Adrenal gland (tissue), 12 donors: Measurements from ENCODE around the gene KCNK15. TPM values are rescaled to one million over a fixed set of nuclear protein-coding genes. Genes with fewer than 3 reads are reported as not detected.

ENCODE experiments used
- DNase-seq, 7 donors: peaks; one replicate each; pipeline ENCODE4 v3.0.0-alpha.2; 2019 to 2020
- H3K27ac ChIP-seq, 5 donors: fragments of 200-600 bp; sonication (generic) in 4 of 5; 1 replicate in 3 of 5; 2 replicates in 2 of 5; pipeline versions ENCODE4 v1.5.1 to v1.8.0; 2016 to 2020; ENCODE audit warnings: mild to moderate bottlenecking in 1 of 5
- H3K27me3 ChIP-seq: fragments of 200-600 bp; 2 replicates; pipeline ENCODE4 v1.8.0; 2021
- H3K36me3 ChIP-seq, 2 donors: fragments of 200-600 bp; replicated peaks in 1 of 2; 1 replicate in 1 of 2; 2 replicates in 1 of 2; pipeline versions ENCODE4 v1.5.1 to v1.8.0; 2018 to 2022
- H3K4me1 ChIP-seq, 2 donors: fragments of 200-600 bp; replicated peaks in 1 of 2; 1 replicate in 1 of 2; 2 replicates in 1 of 2; pipeline versions ENCODE4 v1.5.1 to v1.8.0; 2018 to 2021
- H3K4me3 ChIP-seq, 4 donors: fragments of 200-600 bp; sonication (generic) in 3 of 4; one replicate each; pipeline ENCODE4 v1.5.1; 2016 to 2018
- H3K9me3 ChIP-seq, 3 donors: fragments of 200-600 bp; sonication (generic) in 1 of 3; replicated peaks in 1 of 3; 1 replicate in 2 of 3; 2 replicates in 1 of 3; pipeline versions ENCODE4 v1.5.1 to v1.8.0; 2016 to 2021
- CTCF ChIP-seq, 6 experiments: fragments of 450-650 bp in 4 of 6; fragments of 200-600 bp in 2 of 6; sonication (generic) in 1 of 6; IDR thresholded peaks; 1 replicate in 5 of 6; 2 replicates in 1 of 6; pipeline versions ENCODE4 v1.5.1 to v1.8.0; 2016 to 2021; ENCODE audit warnings: antibody characterized with exemption in 6 of 6, mild to moderate bottlenecking in 2 of 6, moderate library complexity in 1 of 6
- POLR2A ChIP-seq, 2 donors: fragments of 450-650 bp; IDR thresholded peaks; one replicate each; pipeline ENCODE4 v1.6.1; 2017; ENCODE audit warnings: antibody characterized with exemption in 2 of 2, mild to moderate bottlenecking in 2 of 2, moderate library complexity in 1 of 2
- WGBS, 4 donors: extraction: QIAGEN DNeasy Blood & Tissue Kit in 2 of 4; methylation state at CpG; one replicate each; pipeline versions ENCODE4 v1.1.5 to v1.1.7; 2013 to 2017; 5-methylcytosine and 5-hydroxymethylcytosine counted together
- intact Hi-C, 2 donors: fragments of 100-400 bp; cut with DNase I; formaldehyde crosslinking; loops; one replicate each; pipeline versions ENCODE4 v1.14.1 to v1.15.0; 2022 to 2023
- polyA plus RNA-seq, 3 donors: library from polyadenylated mRNA; stranded (reverse); fragments of 200-250 nt in 2 of 3; fragments of 350-450 nt in 1 of 3; fragmentation: Illumina TruSeq in 1 of 3; extraction: RNeasy Lipid Tissue Mini Kit (QIAGEN cat#74804) in 1 of 3; gene quantifications; one replicate each; pipeline ENCODE4 v1.2.3, GENCODE V29; 2013 to 2014
- total RNA-seq, 9 donors: library from RNA; depleted of rRNA in 4 of 9; stranded (reverse); fragments of >200 nt in 4 of 9; fragments of 120-200 nt in 1 of 9; fragmentation: NEBNext Ultra II Directional in 1 of 9; extraction: Animal tissue kit (Norgen Biotek cat#: 25700) in 1 of 9; gene quantifications; one replicate each; pipeline versions ENCODE4 v1.1.0 to v1.2.4, GENCODE V29; 2013 to 2023
- donor health status: healthy with polysubstance abuse.
- donor health status: Bipolar disorder and iron deficiency.
- donor health status: DM: yes; HTN: yes; CAD: no.
- donor health status: DM: no; HTN: no; CAD: no.
- donor health status: DM: no; HTN: no; CAD: no.
- donor health status: DM: yes; HTN: yes; CAD: no.

The KCNK15 gene
- total and polyA plus RNA-seq, 12 donors: 0.42 to 11.0 (median 1.4) TPM

- DNase-seq: peak in 1 of 7 donors; percentile 31
- 34 to 67% (median 52%) methylated on average over 17 to 73 of the region's 73 CpGs for WGBS, 4 donors
- Histone ChIP-seq H3K4me1 (peaks cover 6 to 23% of the 10 kb centered on the region in 2 donors), H3K9me3 (no peaks in the 10 kb centered on the region), H3K27me3 (peaks cover 11% of the 10 kb centered on the region), H3K4me3 (no peak overlapping the region), H3K27ac (no peak overlapping the region), H3K36me3 (no peaks in the 10 kb centered on the region)
- intact Hi-C loops: loop anchor here in 1 of 2 donors (5.0 kb wide), 1 partner anchor 117 kb away; no protein-coding TSS in a partner anchor
- TF ChIP-seq POLR2A (IDR thresholded peaks at IDR 0.05) (no peak), CTCF (IDR thresholded peaks at IDR 0.05) (no peak)
Observed at GRCh38 chr20:44750081-44750805, 4.6 kb downstream of the KCNK15 start.

GRCh38 chr20:44752099-44752931 is 6.7 kb downstream of the KCNK15 start:
- TF ChIP-seq CTCF (IDR thresholded peaks at IDR 0.05) (no peak), POLR2A (IDR thresholded peaks at IDR 0.05) (no peak)
- intact Hi-C loops: loop anchor here in 1 of 2 donors (5.0 kb wide), 1 partner anchor 115 kb away; no protein-coding TSS in a partner anchor
- H3K27ac ChIP-seq: no peak overlapping the region
- WGBS, 4 donors: 70 to 73% (median 72%) methylated on average over 13 to 17 of the region's 17 CpGs
- no peak overlapping the region for H3K4me3 ChIP-seq
- no peaks in the 10 kb centered on the region for H3K9me3 ChIP-seq
- H3K4me1 ChIP-seq: peaks cover 0 to 6% of the 10 kb centered on the region in 2 donors
- H3K36me3 ChIP-seq: no peaks in the 10 kb centered on the region
- peaks cover 11% of the 10 kb centered on the region for H3K27me3 ChIP-seq
- DNase-seq: no peak

- no peaks in the 10 kb centered on the region for H3K9me3 ChIP-seq
- no peak for DNase-seq
- H3K4me3 ChIP-seq: no peak overlapping the region
- H3K27me3 ChIP-seq: peaks cover 11% of the 10 kb centered on the region
- H3K4me1 ChIP-seq: no peaks in the 10 kb centered on the region
- intact Hi-C loops: loop anchor here in 1 of 2 donors (5.0 kb wide), 1 partner anchor 113 kb away; no protein-coding TSS in a partner anchor
- TF ChIP-seq POLR2A (IDR thresholded peaks at IDR 0.05) (no peak), CTCF (IDR thresholded peaks at IDR 0.05) (no peak)
- H3K27ac ChIP-seq: no peak overlapping the region
- H3K36me3 ChIP-seq: no peaks in the 10 kb centered on the region
- 69 to 76% (median 75%) methylated on average over 6 to 7 of the region's 7 CpGs for WGBS, 4 donors
Observed at GRCh38 chr20:44754554-44754953, 8.9 kb downstream of the KCNK15 start.

- no peaks in the 10 kb centered on the region for H3K27me3 ChIP-seq
- H3K9me3 ChIP-seq: no peaks in the 10 kb centered on the region
- no peak for DNase-seq
- WGBS, 4 donors: 88 to 94% (median 91%) methylated on average over 6 to 18 of the region's 18 CpGs
- TF ChIP-seq CTCF (IDR thresholded peaks at IDR 0.05) (no peak), POLR2A (IDR thresholded peaks at IDR 0.05) (no peak)
- no peak overlapping the region for H3K27ac ChIP-seq
- H3K36me3 ChIP-seq: no peaks in the 10 kb centered on the region
- H3K4me1 ChIP-seq: no peaks in the 10 kb centered on the region
- intact Hi-C loops: no loop called here
- H3K4me3 ChIP-seq: no peak overlapping the region
Observed at GRCh38 chr20:44756011-44756688, 10.5 kb downstream of the KCNK15 start.
